ENCODE measurements around the gene CAMTA1.

The CAMTA1 gene

GRCh38 chr1:7069931-7070330, 284.7 kb downstream of the CAMTA1 start:
- no peak for DNase-seq (ENCODE audit: low read depth in 3 of 3)

- DNase-seq (ENCODE audit: low read depth in 3 of 3) = peak; percentile 21 to 38 (median 24)
Observed at GRCh38 chr1:7070389-7071029, 285.3 kb downstream of the CAMTA1 start.

GRCh38 chr1:7076117-7076516, 290.9 kb downstream of the CAMTA1 start:
- no peak for DNase-seq (ENCODE audit: low read depth in 3 of 3)

- DNase-seq (ENCODE audit: low read depth in 3 of 3) = no peak
Observed at GRCh38 chr1:7076572-7076971, 291.3 kb downstream of the CAMTA1 start.

- no peak for DNase-seq (ENCODE audit: low read depth in 3 of 3)
Observed at GRCh38 chr1:7077136-7077535, 291.9 kb downstream of the CAMTA1 start.

GRCh38 chr1:7077970-7078369, 292.7 kb downstream of the CAMTA1 start:
- no peak for DNase-seq (ENCODE audit: low read depth in 3 of 3)

GRCh38 chr1:7079637-7080036, 294.4 kb downstream of the CAMTA1 start:
- no peak for DNase-seq (ENCODE audit: low read depth in 3 of 3)

GRCh38 chr1:7084232-7084894, 299.1 kb downstream of the CAMTA1 start:
- DNase-seq (ENCODE audit: low read depth in 3 of 3) = no peak

GRCh38 chr1:7085521-7085920, 300.3 kb downstream of the CAMTA1 start:
- DNase-seq (ENCODE audit: low read depth in 3 of 3) = no peak

GRCh38 chr1:7086106-7086505, 300.9 kb downstream of the CAMTA1 start:
- DNase-seq (ENCODE audit: low read depth in 3 of 3) = no peak

- no peak for DNase-seq (ENCODE audit: low read depth in 3 of 3)
Observed at GRCh38 chr1:7087888-7088287, 302.6 kb downstream of the CAMTA1 start.

- DNase-seq (ENCODE audit: low read depth in 3 of 3) = no peak
Observed at GRCh38 chr1:7089497-7089896, 304.2 kb downstream of the CAMTA1 start.

GRCh38 chr1:7093297-7093696, 308.0 kb downstream of the CAMTA1 start:
- DNase-seq (ENCODE audit: low read depth in 3 of 3) = no peak

GRCh38 chr1:7094086-7094485, 308.8 kb downstream of the CAMTA1 start:
- DNase-seq (ENCODE audit: low read depth in 3 of 3) = no peak

- DNase-seq (ENCODE audit: low read depth in 3 of 3) = no peak
Observed at GRCh38 chr1:7094509-7094908, 309.3 kb downstream of the CAMTA1 start.

GRCh38 chr1:7095343-7095964, 310.2 kb downstream of the CAMTA1 start:
- DNase-seq (ENCODE audit: low read depth in 3 of 3) = no peak

- DNase-seq (ENCODE audit: low read depth in 3 of 3) = no peak
Observed at GRCh38 chr1:7097938-7098592, 312.8 kb downstream of the CAMTA1 start.

- DNase-seq (ENCODE audit: low read depth in 3 of 3) = no peak
Observed at GRCh38 chr1:7098641-7099040, 313.4 kb downstream of the CAMTA1 start.

- DNase-seq (ENCODE audit: low read depth in 3 of 3) = no peak
Observed at GRCh38 chr1:7100479-7100878, 315.2 kb downstream of the CAMTA1 start.

- DNase-seq (ENCODE audit: low read depth in 3 of 3) = no peak
Observed at GRCh38 chr1:7101187-7101586, 315.9 kb downstream of the CAMTA1 start.

GRCh38 chr1:7103361-7103782, 318.1 kb downstream of the CAMTA1 start:
- DNase-seq (ENCODE audit: low read depth in 3 of 3) = no peak

- no peak for DNase-seq (ENCODE audit: low read depth in 3 of 3)
Observed at GRCh38 chr1:7103874-7104273, 318.6 kb downstream of the CAMTA1 start.

GRCh38 chr1:7104339-7104738, 319.1 kb downstream of the CAMTA1 start:
- DNase-seq (ENCODE audit: low read depth in 3 of 3) = no peak

All from stimulated activated CD4-positive, alpha-beta T cell treated with anti-CD3 and anti-CD28 coated beads, TNF-alpha, amount 100 ng/mL, for 48 hours (primary cell).